Measurements from ENCODE around the gene RSPH6A. TPM values are rescaled to one million over a fixed set of nuclear protein-coding genes. Genes with fewer than 3 reads are reported as not detected.

The RSPH6A gene
- total RNA-seq, 1 experiment from 2014 or later: 0.55 TPM

- H3K18ac ChIP-seq (ENCODE audit: insufficient read length, low read depth, low read length): peak overlapping the region; percentile 77
- H2BK15ac ChIP-seq (ENCODE audit: low read depth, low read length): no peak overlapping the region
- no peaks in the 10 kb centered on the region for H4K20me1 ChIP-seq (ENCODE audit: control insufficient read depth, insufficient read depth, insufficient read length)
- H4K5ac ChIP-seq (ENCODE audit: insufficient read length, low read depth, low read length): no peak overlapping the region
- no peak overlapping the region for H3K56ac ChIP-seq (ENCODE audit: insufficient read length, low read depth, low read length)
- H2BK5ac ChIP-seq (ENCODE audit: insufficient read length, low read length): no peak overlapping the region
- Mint-ChIP-seq H3K27me3 (ENCODE audit: low read depth) (peaks cover 3% of the 10 kb centered on the region), H3K9me3 (no peaks in the 10 kb centered on the region; a peak in 1 of 5 replicates), H3K36me3 (ENCODE audit: insufficient read depth in 1 of 3, low read depth in 3 of 3) (peaks cover 0 to 11% (median 6%) of the 10 kb centered on the region in 3 experiments; a peak in 5 of 7 replicates), H3K4me1 (peaks cover 13 to 40% of the 10 kb centered on the region in 2 experiments), H3K27ac (peak overlapping the region in 1 of 3 experiments; percentile 81; a peak in 2 of 7 replicates), H3K4me3 (peak overlapping the region; percentile 91 to 94)
- DNase-seq: peak; percentile 71
- H2BK20ac ChIP-seq (ENCODE audit: low read depth, low read length, poor library complexity, severe bottlenecking): no peak overlapping the region
- H3K14ac ChIP-seq (ENCODE audit: insufficient read depth, low read length): peak overlapping the region; percentile 91
- no peak overlapping the region for H4K91ac ChIP-seq (ENCODE audit: insufficient read length, low read depth, low read length)
- no peaks in the 10 kb centered on the region for H3K9me3 ChIP-seq (ENCODE audit: control insufficient read depth, low read depth, low read length)
- no peak overlapping the region for H2BK120ac ChIP-seq (ENCODE audit: low read depth, low read length, poor library complexity, severe bottlenecking)
- H2BK12ac ChIP-seq (ENCODE audit: insufficient read length, low read depth, low read length): no peak overlapping the region
- H3T11ph ChIP-seq (ENCODE audit: low read length): no peak overlapping the region
- H3K4me1 ChIP-seq (ENCODE audit: insufficient read depth, low read length): peaks cover 3% of the 10 kb centered on the region; the same call in 1 of the 2 replicates
- no peaks in the 10 kb centered on the region for H3K27me3 ChIP-seq (ENCODE audit: insufficient read depth, low read length)
- no peak overlapping the region for H2AFZ ChIP-seq (ENCODE audit: low read length)
- peaks cover 20% of the 10 kb centered on the region for H3K23me2 ChIP-seq (ENCODE audit: insufficient read length, low read depth, low read length, poor library complexity, severe bottlenecking)
- H3K4me2 ChIP-seq (ENCODE audit: insufficient read depth, insufficient read length, low read length): peak overlapping the region; percentile 72
- H3K79me1 ChIP-seq (ENCODE audit: insufficient read depth, low read depth, low read length, poor library complexity, severe bottlenecking): no peaks in the 10 kb centered on the region
- H3K27ac ChIP-seq (ENCODE audit: insufficient read length, low read depth, low read length): no peak overlapping the region
- no peaks in the 10 kb centered on the region for H3K79me2 ChIP-seq (ENCODE audit: insufficient read depth, low read length)
- peak overlapping the region; percentile 50 for H3K9ac ChIP-seq (ENCODE audit: extremely low read depth, insufficient read length, low read length)
- TF ChIP-seq, protein P1, sequence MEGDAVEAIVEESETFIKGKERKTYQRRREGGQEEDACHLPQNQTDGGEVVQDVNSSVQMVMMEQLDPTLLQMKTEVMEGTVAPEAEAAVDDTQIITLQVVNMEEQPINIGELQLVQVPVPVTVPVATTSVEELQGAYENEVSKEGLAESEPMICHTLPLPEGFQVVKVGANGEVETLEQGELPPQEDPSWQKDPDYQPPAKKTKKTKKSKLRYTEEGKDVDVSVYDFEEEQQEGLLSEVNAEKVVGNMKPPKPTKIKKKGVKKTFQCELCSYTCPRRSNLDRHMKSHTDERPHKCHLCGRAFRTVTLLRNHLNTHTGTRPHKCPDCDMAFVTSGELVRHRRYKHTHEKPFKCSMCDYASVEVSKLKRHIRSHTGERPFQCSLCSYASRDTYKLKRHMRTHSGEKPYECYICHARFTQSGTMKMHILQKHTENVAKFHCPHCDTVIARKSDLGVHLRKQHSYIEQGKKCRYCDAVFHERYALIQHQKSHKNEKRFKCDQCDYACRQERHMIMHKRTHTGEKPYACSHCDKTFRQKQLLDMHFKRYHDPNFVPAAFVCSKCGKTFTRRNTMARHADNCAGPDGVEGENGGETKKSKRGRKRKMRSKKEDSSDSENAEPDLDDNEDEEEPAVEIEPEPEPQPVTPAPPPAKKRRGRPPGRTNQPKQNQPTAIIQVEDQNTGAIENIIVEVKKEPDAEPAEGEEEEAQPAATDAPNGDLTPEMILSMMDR (conservative IDR thresholded peaks at IDR 0.05): no peak
- no peak overlapping the region for H3K23ac ChIP-seq (ENCODE audit: insufficient read length, low read depth, low read length)
- no peak overlapping the region for H3K4ac ChIP-seq (ENCODE audit: low read depth, low read length)
- no CpG with 5 or more reads among the region's 102 CpGs for WGBS (ENCODE audit: extremely low coverage, insufficient read length, low lambda C conversion rate)
- no peak overlapping the region for H2AK5ac ChIP-seq (ENCODE audit: insufficient read length, low read length)
- H4K8ac ChIP-seq (replicated peaks; ENCODE audit: insufficient read length, low read depth, low read length): no peak overlapping the region
Observed at GRCh38 chr19:45767881-45768654, 47.0 kb downstream of the RSPH6A start.

Measured in H9 (cell line).